HL-60 (cell line): ENCODE measurements around the gene PPIL6.
"Not testable (repeated sequence)": the region's sequence is repeated elsewhere in the genome, so short reads cannot be mapped to it uniquely, and the experiment has no call there.

ENCODE experiments used
- CTCF ChIP-seq: IDR thresholded peaks from one replicate; pipeline ENCODE4 v1.5.1; 2011; ENCODE audit warnings: low read length, control low read depth, inconsistent platforms; ENCODE audit not compliant: insufficient read depth
- POLR2AphosphoS5 ChIP-seq: IDR thresholded peaks from 2 replicates; pipeline ENCODE4 v1.6.1; 2012; ENCODE audit warnings: low read depth
- SPI1 ChIP-seq: IDR thresholded peaks from 2 replicates; pipeline ENCODE4 v1.6.1; 2012; ENCODE audit warnings: low read depth, mild to moderate bottlenecking, borderline replicate concordance

DNA sequence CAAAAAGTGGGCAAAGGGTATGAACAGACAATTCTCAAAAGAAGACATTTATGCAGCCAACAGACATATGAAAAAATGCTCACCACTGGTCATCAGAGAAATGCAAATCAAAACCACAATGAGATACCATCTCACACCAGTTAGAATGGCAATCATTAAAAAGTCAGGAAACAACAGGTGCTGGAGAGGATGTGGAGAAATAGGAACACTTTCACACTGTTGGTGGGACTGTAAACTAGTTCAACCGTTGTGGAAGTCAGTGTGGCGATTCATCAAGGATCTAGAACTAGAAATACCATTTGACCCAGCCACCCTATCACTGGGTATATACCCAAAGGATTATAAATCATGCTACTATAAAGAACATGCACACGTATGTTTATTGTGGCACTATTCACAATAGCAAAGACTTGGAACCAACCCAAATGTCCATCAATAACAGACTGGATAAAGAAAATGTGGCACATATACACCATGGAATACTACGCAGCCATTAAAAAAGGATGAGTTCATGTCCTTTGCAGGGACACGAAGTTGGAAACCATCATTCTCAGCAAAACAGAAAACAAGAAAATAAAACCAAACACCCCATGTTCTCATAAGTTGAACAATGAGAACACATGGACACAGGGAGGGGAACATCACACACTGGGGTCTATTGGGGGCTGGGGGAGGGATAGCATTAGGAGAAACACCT is 75.9 kb downstream of the PPIL6 start:
- not testable (repeated sequence) for TF ChIP-seq CTCF, POLR2AphosphoS5, SPI1
